ENCODE data around the gene FMNL2.
A peak's percentile ranks its signal among the peaks of the same experiment; 100 is the strongest.

The FMNL2 gene

GRCh38 chr2:152615177-152615576 lies 280.2 kb downstream of the FMNL2 start:
- ATAC-seq, result no peak
- TF ChIP-seq TSHZ2 (CRISPR knock-in tag; IDR thresholded peaks at IDR 0.05), result no peak
- no peak for TF ChIP-seq ZFP3 (CRISPR knock-in tag; IDR thresholded peaks at IDR 0.05)
- TF ChIP-seq ZNF565 (CRISPR knock-in tag; conservative IDR thresholded peaks at IDR 0.05; ENCODE audit: low read depth), result no peak
- TF ChIP-seq ZFP30 (CRISPR knock-in tag; IDR thresholded peaks at IDR 0.05), result no peak
- TF ChIP-seq ZNF8 (CRISPR knock-in tag; IDR thresholded peaks at IDR 0.05), result no peak
- no peak for TF ChIP-seq ZC3H10 (CRISPR knock-in tag; IDR thresholded peaks at IDR 0.05)
- no peak for TF ChIP-seq GLIS3 (CRISPR knock-in tag; IDR thresholded peaks at IDR 0.05)

- TF ChIP-seq ZFP30 (CRISPR knock-in tag; IDR thresholded peaks at IDR 0.05) (no peak), OSR1 (CRISPR knock-in tag; IDR thresholded peaks at IDR 0.05) (no peak), POU6F1 (CRISPR knock-in tag; IDR thresholded peaks at IDR 0.05; ENCODE audit: borderline replicate concordance, low read depth) (no peak), ZNF70 (CRISPR knock-in tag; IDR thresholded peaks at IDR 0.05) (no peak), GLIS3 (CRISPR knock-in tag; IDR thresholded peaks at IDR 0.05) (no peak), BACH2 (CRISPR knock-in tag; IDR thresholded peaks at IDR 0.05; ENCODE audit: borderline replicate concordance) (no peak), PPARA (CRISPR knock-in tag; IDR thresholded peaks at IDR 0.05; ENCODE audit: borderline replicate concordance) (no peak), ISL1 (CRISPR knock-in tag; IDR thresholded peaks at IDR 0.05) (no peak), TOX (CRISPR knock-in tag; IDR thresholded peaks at IDR 0.05; ENCODE audit: borderline replicate concordance) (no peak), ARNTL (CRISPR knock-in tag; IDR thresholded peaks at IDR 0.05; ENCODE audit: borderline replicate concordance, low read depth) (no peak)
- ATAC-seq, result no peak
Observed at GRCh38 chr2:152617456-152618192, 282.6 kb downstream of the FMNL2 start.

- TF ChIP-seq ZNF8 (CRISPR knock-in tag; IDR thresholded peaks at IDR 0.05) (no peak), POU6F1 (CRISPR knock-in tag; IDR thresholded peaks at IDR 0.05; ENCODE audit: borderline replicate concordance, low read depth) (no peak), OSR1 (CRISPR knock-in tag; IDR thresholded peaks at IDR 0.05) (no peak), PPARA (CRISPR knock-in tag; IDR thresholded peaks at IDR 0.05; ENCODE audit: borderline replicate concordance) (no peak)
- no peak for ATAC-seq
Observed at GRCh38 chr2:152618193-152618564, 283.2 kb downstream of the FMNL2 start.

- ATAC-seq, result peak; percentile 90
- peak; percentile 75 for TF ChIP-seq ISL1 (CRISPR knock-in tag; IDR thresholded peaks at IDR 0.05)
- no peak for TF ChIP-seq TOX (CRISPR knock-in tag; IDR thresholded peaks at IDR 0.05; ENCODE audit: borderline replicate concordance)
Observed at GRCh38 chr2:152620208-152620607, 285.2 kb downstream of the FMNL2 start.

- no peak for ATAC-seq
Observed at GRCh38 chr2:152620985-152621384, 286.0 kb downstream of the FMNL2 start.

More at GRCh38 chr2:152620985-152621384, 286.0 kb downstream of the FMNL2 start:
- TF ChIP-seq OSR1 (CRISPR knock-in tag; IDR thresholded peaks at IDR 0.05), result no peak
- no peak for TF ChIP-seq PATZ1 (CRISPR knock-in tag; IDR thresholded peaks at IDR 0.05; ENCODE audit: borderline replicate concordance)
- TF ChIP-seq BACH2 (CRISPR knock-in tag; IDR thresholded peaks at IDR 0.05; ENCODE audit: borderline replicate concordance), result no peak
- TF ChIP-seq ZNF565 (CRISPR knock-in tag; conservative IDR thresholded peaks at IDR 0.05; ENCODE audit: low read depth), result no peak
- no peak for TF ChIP-seq ARNTL (CRISPR knock-in tag; IDR thresholded peaks at IDR 0.05; ENCODE audit: borderline replicate concordance, low read depth)
- TF ChIP-seq POU6F1 (CRISPR knock-in tag; IDR thresholded peaks at IDR 0.05; ENCODE audit: borderline replicate concordance, low read depth), result no peak
- TF ChIP-seq ESRRG (CRISPR knock-in tag; IDR thresholded peaks at IDR 0.05), result no peak
- no peak for TF ChIP-seq ZNF70 (CRISPR knock-in tag; IDR thresholded peaks at IDR 0.05)
- TF ChIP-seq TOX (CRISPR knock-in tag; IDR thresholded peaks at IDR 0.05; ENCODE audit: borderline replicate concordance), result no peak
- TF ChIP-seq TCF4 (CRISPR knock-in tag; IDR thresholded peaks at IDR 0.05; ENCODE audit: borderline replicate concordance), result no peak
- TF ChIP-seq PPARA (CRISPR knock-in tag; IDR thresholded peaks at IDR 0.05; ENCODE audit: borderline replicate concordance), result no peak
- no peak for TF ChIP-seq ZC3H10 (CRISPR knock-in tag; IDR thresholded peaks at IDR 0.05)
- TF ChIP-seq ZNF8 (CRISPR knock-in tag; IDR thresholded peaks at IDR 0.05), result no peak
- TF ChIP-seq CSRNP3 (CRISPR knock-in tag; IDR thresholded peaks at IDR 0.05), result no peak
- TF ChIP-seq RARB (CRISPR knock-in tag; IDR thresholded peaks at IDR 0.05), result no peak
- TF ChIP-seq ZFP3 (CRISPR knock-in tag; IDR thresholded peaks at IDR 0.05), result no peak
